ENCODE data around the gene SH2D5.

SH2D5 gene

GRCh38 chr1:20721117-20722061 is 11.1 kb downstream of the SH2D5 start:
- DNase-seq (ENCODE audit: low read depth in 1 of 2, low spot score in 1 of 2): no peak
- peaks cover 16% of the 10 kb centered on the region for H3K27me3 ChIP-seq (ENCODE audit: insufficient read depth, poor library complexity, severe bottlenecking)
- H3K27ac ChIP-seq (replicated peaks): no peak overlapping the region
- no peak overlapping the region for H3K4me3 ChIP-seq (replicated peaks; ENCODE audit: insufficient read depth, low read length)
- TF ChIP-seq GABPA (IDR thresholded peaks at IDR 0.05; ENCODE audit: low read depth) (no peak), REST (IDR thresholded peaks at IDR 0.05; ENCODE audit: insufficient replicate concordance, low read depth) (no peak), SPI1 (IDR thresholded peaks at IDR 0.05; ENCODE audit: borderline replicate concordance, low read depth) (no peak), POLR2AphosphoS5 (IDR thresholded peaks at IDR 0.05; ENCODE audit: low read depth) (no peak), CTCF (IDR thresholded peaks at IDR 0.05; ENCODE audit: insufficient read depth, low read length) (no peak)

GRCh38 chr1:20720631-20721091 is 11.8 kb downstream of the SH2D5 start:
- peaks cover 16% of the 10 kb centered on the region for H3K27me3 ChIP-seq (ENCODE audit: insufficient read depth, poor library complexity, severe bottlenecking)
- no peak overlapping the region for H3K4me3 ChIP-seq (replicated peaks; ENCODE audit: insufficient read depth, low read length)
- no peak for DNase-seq (ENCODE audit: low read depth in 1 of 2, low spot score in 1 of 2)
- TF ChIP-seq POLR2AphosphoS5 (IDR thresholded peaks at IDR 0.05; ENCODE audit: low read depth) (no peak), SPI1 (IDR thresholded peaks at IDR 0.05; ENCODE audit: borderline replicate concordance, low read depth) (no peak), GABPA (IDR thresholded peaks at IDR 0.05; ENCODE audit: low read depth) (no peak), REST (IDR thresholded peaks at IDR 0.05; ENCODE audit: insufficient replicate concordance, low read depth) (no peak), CTCF (IDR thresholded peaks at IDR 0.05; ENCODE audit: insufficient read depth, low read length) (no peak)
- no peak overlapping the region for H3K27ac ChIP-seq (replicated peaks)

- Histone ChIP-seq H3K27me3 (ENCODE audit: insufficient read depth, poor library complexity, severe bottlenecking) (peaks cover 16% of the 10 kb centered on the region), H3K4me3 (replicated peaks; ENCODE audit: insufficient read depth, low read length) (no peak overlapping the region), H3K27ac (replicated peaks) (no peak overlapping the region)
- DNase-seq (ENCODE audit: low read depth in 1 of 2, low spot score in 1 of 2): no peak
- TF ChIP-seq CTCF (IDR thresholded peaks at IDR 0.05; ENCODE audit: insufficient read depth, low read length) (no peak), GABPA (IDR thresholded peaks at IDR 0.05; ENCODE audit: low read depth) (no peak), POLR2AphosphoS5 (IDR thresholded peaks at IDR 0.05; ENCODE audit: low read depth) (no peak), REST (IDR thresholded peaks at IDR 0.05; ENCODE audit: insufficient replicate concordance, low read depth) (no peak), SPI1 (IDR thresholded peaks at IDR 0.05; ENCODE audit: borderline replicate concordance, low read depth) (no peak)
Measured at GRCh38 chr1:20719871-20720620, 12.5 kb downstream of the SH2D5 start.
